WTC11 (cell line): ENCODE measurements around the gene WNK2. TPM values are rescaled to one million over a fixed set of nuclear protein-coding genes. Genes with fewer than 3 reads are reported as not detected.

Source experiments
- ATAC-seq: fragments of 200-7000 bp; cut with Tn5 transposase; 2 replicates; pipeline ENCODE4 v1.10.0; 2021; ENCODE audit warnings: mild to moderate bottlenecking, moderate library complexity
- CTCF ChIA-PET: fragments of 300-600 bp; sonication (Branson Sonifier 250); formaldehyde crosslinking; loops from one replicate; lab custom pipeline; 2021; ENCODE audit warnings: antibody characterized with exemption; lab: Charles Lee
- POLR2A ChIA-PET: fragments of 350-600 bp; sonication (Branson Sonifier 250); formaldehyde crosslinking; loops from one replicate; lab custom pipeline; 2021; ENCODE audit warnings: antibody characterized with exemption; lab: Charles Lee
- DNase-seq: peaks from one replicate; pipeline ENCODE4 v3.0.0; 2021; ENCODE audit warnings: low spot score
- H3K27ac Mint-ChIP-seq: 2 replicates; pipeline ENCODE4 v1.8.0; 2021; ENCODE audit warnings: mixed read lengths
- H3K27me3 Mint-ChIP-seq: 2 replicates; pipeline ENCODE4 v1.8.0; 2021; ENCODE audit warnings: low read depth, mild to moderate bottlenecking, moderate library complexity, mixed read lengths
- H3K36me3 Mint-ChIP-seq: 2 replicates; pipeline ENCODE4 v1.8.0; 2021; ENCODE audit warnings: mixed read lengths
- H3K4me1 Mint-ChIP-seq: 2 replicates; pipeline ENCODE4 v1.8.0; 2022; ENCODE audit warnings: mixed read lengths
- H3K4me3 Mint-ChIP-seq: 2 replicates; pipeline ENCODE4 v1.8.0; 2021; ENCODE audit warnings: mild to moderate bottlenecking, moderate library complexity, mixed read lengths
- H3K9me3 Mint-ChIP-seq: 2 replicates; pipeline ENCODE4 v1.8.0; 2021; ENCODE audit warnings: mixed read lengths
- ATF1 ChIP-seq: sonication (generic); formaldehyde crosslinking; IDR thresholded peaks from 2 replicates; pipeline ENCODE4 v1.8.1; 2023; ENCODE audit warnings: mild to moderate bottlenecking, moderate library complexity, missing genetic modification reagents
- ETV6 ChIP-seq: sonication (generic); formaldehyde crosslinking; IDR thresholded peaks from 2 replicates; pipeline ENCODE4 v1.8.1; 2022; ENCODE audit warnings: mild to moderate bottlenecking, missing genetic modification reagents
- JUN ChIP-seq: sonication (generic); formaldehyde crosslinking; IDR thresholded peaks from 2 replicates; pipeline ENCODE4 v1.8.0; 2023; ENCODE audit warnings: mild to moderate bottlenecking, missing genetic modification reagents
- MXD4 ChIP-seq: fragments of 250-450 bp; sonication (Bioruptor Pico); IDR thresholded peaks from 2 replicates; pipeline ENCODE4 v1.8.0; 2021; ENCODE audit warnings: mild to moderate bottlenecking, moderate library complexity, borderline replicate concordance
- NFATC4 ChIP-seq: fragments of 250-450 bp; sonication (Bioruptor Pico); IDR thresholded peaks from 2 replicates; pipeline ENCODE4 v1.9.0; 2021; ENCODE audit warnings: mild to moderate bottlenecking
- NFE2L1 ChIP-seq: sonication (generic); formaldehyde crosslinking; IDR thresholded peaks from 2 replicates; pipeline ENCODE4 v1.8.1; 2023; ENCODE audit warnings: missing genetic modification reagents
- NFYB ChIP-seq: sonication (generic); formaldehyde crosslinking; conservative IDR thresholded peaks from 2 replicates; pipeline ENCODE4 v1.8.0; 2022; ENCODE audit warnings: low read depth, missing genetic modification reagents
- NR3C1 ChIP-seq: sonication (generic); formaldehyde crosslinking; conservative IDR thresholded peaks from 2 replicates; pipeline ENCODE4 v1.8.1; 2023; ENCODE audit warnings: low read depth, mild to moderate bottlenecking, missing genetic modification reagents
- RELA ChIP-seq: sonication (generic); formaldehyde crosslinking; IDR thresholded peaks from 2 replicates; pipeline ENCODE4 v1.8.1; 2022; ENCODE audit warnings: missing genetic modification reagents, mild to moderate bottlenecking, borderline replicate concordance
- SMAD3 ChIP-seq: sonication (generic); formaldehyde crosslinking; IDR thresholded peaks from 2 replicates; pipeline ENCODE4 v1.8.0; 2022; ENCODE audit warnings: missing genetic modification reagents, mild to moderate bottlenecking, borderline replicate concordance
- SP1 ChIP-seq: sonication (generic); formaldehyde crosslinking; conservative IDR thresholded peaks from 2 replicates; pipeline ENCODE4 v1.8.1; 2022; ENCODE audit warnings: missing genetic modification reagents
- TEAD1 ChIP-seq: sonication (generic); formaldehyde crosslinking; IDR thresholded peaks from 2 replicates; pipeline ENCODE4 v1.8.0; 2022; ENCODE audit warnings: mild to moderate bottlenecking, missing genetic modification reagents
- ZNF138 ChIP-seq: sonication (generic); formaldehyde crosslinking; conservative IDR thresholded peaks from 2 replicates; pipeline ENCODE4 v1.8.1; 2022; ENCODE audit warnings: mild to moderate bottlenecking, moderate library complexity, missing genetic modification reagents
- ZNF317 ChIP-seq: sonication (generic); formaldehyde crosslinking; IDR thresholded peaks from 2 replicates; pipeline ENCODE4 v1.8.1; 2023; ENCODE audit warnings: low read depth, mild to moderate bottlenecking, moderate library complexity, missing genetic modification reagents, borderline replicate concordance
- ZNF416 ChIP-seq: fragments of 250-450 bp; sonication (Bioruptor Pico); IDR thresholded peaks from 2 replicates; pipeline ENCODE4 v1.9.0; 2021; ENCODE audit warnings: mild to moderate bottlenecking, inconsistent platforms
- total RNA-seq: library from RNA; stranded (reverse); gene quantifications from 3 replicates; pipeline ENCODE4 v1.2.3, GENCODE V29; 2021
- TF ChIP-seq, protein P1 (sequence below): sonication (generic); formaldehyde crosslinking; IDR thresholded peaks from 2 replicates; pipeline ENCODE4 v1.8.1; 2022; ENCODE audit warnings: low read depth, mild to moderate bottlenecking, moderate library complexity, missing genetic modification reagents, borderline replicate concordance
- TF ChIP-seq, protein P2 (sequence below): fragments of 200-600 bp; IDR thresholded peaks from 2 replicates; pipeline ENCODE4 v1.8.0; 2022; ENCODE audit warnings: antibody characterized with exemption
- TF ChIP-seq, protein P3 (sequence below): fragments of 250-450 bp; sonication (Bioruptor Pico); IDR thresholded peaks from 2 replicates; pipeline ENCODE4 v1.8.0; 2021; ENCODE audit warnings: mild to moderate bottlenecking
- TF ChIP-seq, protein P4 (sequence below): sonication (generic); formaldehyde crosslinking; conservative IDR thresholded peaks from 2 replicates; pipeline ENCODE4 v1.8.1; 2022; ENCODE audit warnings: mild to moderate bottlenecking, missing genetic modification reagents
- TF ChIP-seq, protein P5 (sequence below): sonication (generic); formaldehyde crosslinking; IDR thresholded peaks from 2 replicates; pipeline ENCODE4 v1.8.0; 2023; ENCODE audit warnings: missing genetic modification reagents
- TF ChIP-seq, protein P6 (sequence below): sonication (generic); formaldehyde crosslinking; IDR thresholded peaks from 2 replicates; pipeline ENCODE4 v1.8.1; 2022; ENCODE audit warnings: missing genetic modification reagents, borderline replicate concordance
- TF ChIP-seq, protein P7 (sequence below): sonication (generic); formaldehyde crosslinking; IDR thresholded peaks from 2 replicates; pipeline ENCODE4 v1.8.0; 2023; ENCODE audit warnings: mild to moderate bottlenecking, missing genetic modification reagents

WNK2 gene
- total RNA-seq, 1 experiment from 2014 or later = 120 TPM

DNA sequence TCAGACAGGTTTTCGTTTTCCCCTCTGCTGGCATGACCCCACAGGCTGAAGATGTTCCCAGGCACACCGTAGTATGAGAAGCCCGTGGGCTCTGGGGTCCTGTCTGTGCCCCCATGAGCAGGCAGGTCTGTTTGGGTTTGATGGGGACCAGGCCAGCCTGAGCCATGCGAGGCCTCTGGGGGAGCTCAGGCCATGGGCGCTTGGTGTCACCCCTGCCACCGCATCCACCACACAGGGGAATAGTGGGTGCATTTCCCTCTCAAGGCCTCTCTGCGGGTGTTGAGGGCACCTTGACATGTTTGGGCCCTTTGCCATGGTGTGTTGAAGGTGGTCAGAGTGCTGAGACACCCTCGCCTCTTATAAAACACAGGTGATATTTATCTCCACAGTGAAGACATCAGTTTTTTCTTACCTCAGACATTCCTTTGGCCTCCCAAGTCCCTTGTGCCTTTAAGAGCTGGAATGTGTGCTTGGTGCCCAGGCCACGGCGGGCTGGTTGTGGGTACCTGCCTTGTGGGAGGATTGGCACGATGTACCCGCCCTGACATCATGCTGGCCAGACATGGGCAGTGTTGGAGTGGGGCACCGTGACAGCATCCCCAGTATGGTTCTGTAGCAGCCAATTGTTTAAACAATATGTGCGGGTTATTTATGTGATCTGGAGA, 68.3 kb downstream of the WNK2 start:
- ChIA-PET CTCF (no interaction called here), POLR2A (no interaction called here)
- Mint-ChIP-seq H3K4me3 (no peak overlapping the region), H3K9me3 (no peaks in the 10 kb centered on the region), H3K36me3 (peaks cover 12% of the 10 kb centered on the region; the same call in 1 of the 2 replicates), H3K27ac (no peak overlapping the region), H3K4me1 (peaks cover 13% of the 10 kb centered on the region), H3K27me3 (no peaks in the 10 kb centered on the region)
- DNase-seq = no peak
- no peak for ATAC-seq
- TF ChIP-seq RELA (CRISPR knock-in tag) = no peak
- TF ChIP-seq NFYB = no peak
- no peak for TF ChIP-seq SP1 (CRISPR knock-in tag)
- TF ChIP-seq, protein P1, sequence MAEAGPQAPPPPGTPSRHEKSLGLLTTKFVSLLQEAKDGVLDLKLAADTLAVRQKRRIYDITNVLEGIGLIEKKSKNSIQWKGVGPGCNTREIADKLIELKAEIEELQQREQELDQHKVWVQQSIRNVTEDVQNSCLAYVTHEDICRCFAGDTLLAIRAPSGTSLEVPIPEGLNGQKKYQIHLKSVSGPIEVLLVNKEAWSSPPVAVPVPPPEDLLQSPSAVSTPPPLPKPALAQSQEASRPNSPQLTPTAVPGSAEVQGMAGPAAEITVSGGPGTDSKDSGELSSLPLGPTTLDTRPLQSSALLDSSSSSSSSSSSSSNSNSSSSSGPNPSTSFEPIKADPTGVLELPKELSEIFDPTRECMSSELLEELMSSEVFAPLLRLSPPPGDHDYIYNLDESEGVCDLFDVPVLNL (CRISPR knock-in tag) = no peak
- no peak for TF ChIP-seq JUN
- no peak for TF ChIP-seq ZNF138 (CRISPR knock-in tag)
- no peak for TF ChIP-seq MXD4 (CRISPR knock-in tag)
- TF ChIP-seq, protein P2, sequence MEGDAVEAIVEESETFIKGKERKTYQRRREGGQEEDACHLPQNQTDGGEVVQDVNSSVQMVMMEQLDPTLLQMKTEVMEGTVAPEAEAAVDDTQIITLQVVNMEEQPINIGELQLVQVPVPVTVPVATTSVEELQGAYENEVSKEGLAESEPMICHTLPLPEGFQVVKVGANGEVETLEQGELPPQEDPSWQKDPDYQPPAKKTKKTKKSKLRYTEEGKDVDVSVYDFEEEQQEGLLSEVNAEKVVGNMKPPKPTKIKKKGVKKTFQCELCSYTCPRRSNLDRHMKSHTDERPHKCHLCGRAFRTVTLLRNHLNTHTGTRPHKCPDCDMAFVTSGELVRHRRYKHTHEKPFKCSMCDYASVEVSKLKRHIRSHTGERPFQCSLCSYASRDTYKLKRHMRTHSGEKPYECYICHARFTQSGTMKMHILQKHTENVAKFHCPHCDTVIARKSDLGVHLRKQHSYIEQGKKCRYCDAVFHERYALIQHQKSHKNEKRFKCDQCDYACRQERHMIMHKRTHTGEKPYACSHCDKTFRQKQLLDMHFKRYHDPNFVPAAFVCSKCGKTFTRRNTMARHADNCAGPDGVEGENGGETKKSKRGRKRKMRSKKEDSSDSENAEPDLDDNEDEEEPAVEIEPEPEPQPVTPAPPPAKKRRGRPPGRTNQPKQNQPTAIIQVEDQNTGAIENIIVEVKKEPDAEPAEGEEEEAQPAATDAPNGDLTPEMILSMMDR = no peak
- TF ChIP-seq, protein P3, sequence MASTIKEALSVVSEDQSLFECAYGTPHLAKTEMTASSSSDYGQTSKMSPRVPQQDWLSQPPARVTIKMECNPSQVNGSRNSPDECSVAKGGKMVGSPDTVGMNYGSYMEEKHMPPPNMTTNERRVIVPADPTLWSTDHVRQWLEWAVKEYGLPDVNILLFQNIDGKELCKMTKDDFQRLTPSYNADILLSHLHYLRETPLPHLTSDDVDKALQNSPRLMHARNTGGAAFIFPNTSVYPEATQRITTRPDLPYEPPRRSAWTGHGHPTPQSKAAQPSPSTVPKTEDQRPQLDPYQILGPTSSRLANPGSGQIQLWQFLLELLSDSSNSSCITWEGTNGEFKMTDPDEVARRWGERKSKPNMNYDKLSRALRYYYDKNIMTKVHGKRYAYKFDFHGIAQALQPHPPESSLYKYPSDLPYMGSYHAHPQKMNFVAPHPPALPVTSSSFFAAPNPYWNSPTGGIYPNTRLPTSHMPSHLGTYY (CRISPR knock-in tag) = no peak
- TF ChIP-seq SMAD3 = no peak
- no peak for TF ChIP-seq ETV6
- TF ChIP-seq, protein P4, sequence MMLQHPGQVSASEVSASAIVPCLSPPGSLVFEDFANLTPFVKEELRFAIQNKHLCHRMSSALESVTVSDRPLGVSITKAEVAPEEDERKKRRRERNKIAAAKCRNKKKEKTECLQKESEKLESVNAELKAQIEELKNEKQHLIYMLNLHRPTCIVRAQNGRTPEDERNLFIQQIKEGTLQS (CRISPR knock-in tag) = no peak
- TF ChIP-seq, protein P5, sequence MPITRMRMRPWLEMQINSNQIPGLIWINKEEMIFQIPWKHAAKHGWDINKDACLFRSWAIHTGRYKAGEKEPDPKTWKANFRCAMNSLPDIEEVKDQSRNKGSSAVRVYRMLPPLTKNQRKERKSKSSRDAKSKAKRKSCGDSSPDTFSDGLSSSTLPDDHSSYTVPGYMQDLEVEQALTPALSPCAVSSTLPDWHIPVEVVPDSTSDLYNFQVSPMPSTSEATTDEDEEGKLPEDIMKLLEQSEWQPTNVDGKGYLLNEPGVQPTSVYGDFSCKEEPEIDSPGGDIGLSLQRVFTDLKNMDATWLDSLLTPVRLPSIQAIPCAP (CRISPR knock-in tag) = no peak

DNA sequence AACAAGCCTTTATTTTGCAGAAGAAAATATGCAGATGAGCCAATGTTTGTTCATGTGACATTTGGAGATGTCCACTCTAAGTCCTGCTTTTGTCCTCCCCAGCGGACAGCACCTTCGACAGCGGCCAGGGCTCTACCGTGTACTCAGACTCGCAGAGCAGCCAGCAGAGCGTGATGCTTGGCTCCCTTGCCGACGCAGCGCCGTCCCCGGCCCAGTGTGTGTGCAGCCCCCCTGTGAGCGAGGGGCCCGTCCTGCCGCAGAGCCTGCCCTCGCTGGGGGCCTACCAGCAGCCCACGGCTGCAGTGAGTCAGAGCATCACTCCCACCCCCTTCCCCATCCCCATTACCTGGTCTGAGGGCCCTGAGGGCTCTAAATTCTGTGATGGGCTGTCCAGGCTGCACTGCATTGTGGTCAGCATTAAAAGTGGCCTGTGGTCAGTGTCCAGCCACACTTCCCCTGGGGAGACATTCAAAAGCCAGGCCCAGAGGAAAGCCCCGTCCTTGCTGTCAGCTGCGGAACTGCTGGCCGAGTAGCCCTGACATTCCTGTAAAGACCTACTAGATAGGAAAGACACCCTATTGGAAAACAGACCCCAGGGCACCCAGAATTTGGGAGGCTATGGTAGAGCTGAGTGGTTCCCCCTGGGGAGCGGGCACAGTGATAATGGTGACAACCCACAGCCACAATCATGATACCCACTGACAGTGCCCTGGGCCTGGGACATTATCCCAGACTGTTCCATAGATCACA, 69.0 kb downstream of the WNK2 start:
- no peak for ATAC-seq
- DNase-seq = no peak
- no peak overlapping the region for H3K4me3 Mint-ChIP-seq
- H3K27ac Mint-ChIP-seq = no peak overlapping the region; the same call in 1 of the 2 replicates
- peaks cover 12% of the 10 kb centered on the region; the same call in 1 of the 2 replicates for H3K36me3 Mint-ChIP-seq
- H3K27me3 Mint-ChIP-seq = no peaks in the 10 kb centered on the region
- no peaks in the 10 kb centered on the region for H3K9me3 Mint-ChIP-seq
- peaks cover 13% of the 10 kb centered on the region for H3K4me1 Mint-ChIP-seq
- ChIA-PET CTCF (interaction anchor here (1.1 kb wide), 1 partner anchor 99 kb away, joined by 4 read pairs; no protein-coding TSS in a partner anchor), POLR2A (no interaction called here)
- TF ChIP-seq NFE2L1 (CRISPR knock-in tag) (no peak), NFATC4 (no peak), ZNF317 (no peak), ZNF416 (CRISPR knock-in tag) (no peak), TEAD1 (CRISPR knock-in tag) (no peak), ATF1 (CRISPR knock-in tag) (no peak), NR3C1 (no peak)
- TF ChIP-seq, protein P6, sequence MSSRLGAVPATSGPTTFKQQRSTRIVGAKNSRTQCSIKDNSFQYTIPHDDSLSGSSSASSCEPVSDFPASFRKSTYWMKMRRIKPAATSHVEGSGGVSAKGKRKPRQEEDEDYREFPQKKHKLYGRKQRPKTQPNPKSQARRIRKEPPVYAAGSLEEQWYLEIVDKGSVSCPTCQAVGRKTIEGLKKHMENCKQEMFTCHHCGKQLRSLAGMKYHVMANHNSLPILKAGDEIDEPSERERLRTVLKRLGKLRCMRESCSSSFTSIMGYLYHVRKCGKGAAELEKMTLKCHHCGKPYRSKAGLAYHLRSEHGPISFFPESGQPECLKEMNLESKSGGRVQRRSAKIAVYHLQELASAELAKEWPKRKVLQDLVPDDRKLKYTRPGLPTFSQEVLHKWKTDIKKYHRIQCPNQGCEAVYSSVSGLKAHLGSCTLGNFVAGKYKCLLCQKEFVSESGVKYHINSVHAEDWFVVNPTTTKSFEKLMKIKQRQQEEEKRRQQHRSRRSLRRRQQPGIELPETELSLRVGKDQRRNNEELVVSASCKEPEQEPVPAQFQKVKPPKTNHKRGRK (CRISPR knock-in tag) = no peak
- TF ChIP-seq, protein P3 (CRISPR knock-in tag) = no peak
- TF ChIP-seq, protein P7, sequence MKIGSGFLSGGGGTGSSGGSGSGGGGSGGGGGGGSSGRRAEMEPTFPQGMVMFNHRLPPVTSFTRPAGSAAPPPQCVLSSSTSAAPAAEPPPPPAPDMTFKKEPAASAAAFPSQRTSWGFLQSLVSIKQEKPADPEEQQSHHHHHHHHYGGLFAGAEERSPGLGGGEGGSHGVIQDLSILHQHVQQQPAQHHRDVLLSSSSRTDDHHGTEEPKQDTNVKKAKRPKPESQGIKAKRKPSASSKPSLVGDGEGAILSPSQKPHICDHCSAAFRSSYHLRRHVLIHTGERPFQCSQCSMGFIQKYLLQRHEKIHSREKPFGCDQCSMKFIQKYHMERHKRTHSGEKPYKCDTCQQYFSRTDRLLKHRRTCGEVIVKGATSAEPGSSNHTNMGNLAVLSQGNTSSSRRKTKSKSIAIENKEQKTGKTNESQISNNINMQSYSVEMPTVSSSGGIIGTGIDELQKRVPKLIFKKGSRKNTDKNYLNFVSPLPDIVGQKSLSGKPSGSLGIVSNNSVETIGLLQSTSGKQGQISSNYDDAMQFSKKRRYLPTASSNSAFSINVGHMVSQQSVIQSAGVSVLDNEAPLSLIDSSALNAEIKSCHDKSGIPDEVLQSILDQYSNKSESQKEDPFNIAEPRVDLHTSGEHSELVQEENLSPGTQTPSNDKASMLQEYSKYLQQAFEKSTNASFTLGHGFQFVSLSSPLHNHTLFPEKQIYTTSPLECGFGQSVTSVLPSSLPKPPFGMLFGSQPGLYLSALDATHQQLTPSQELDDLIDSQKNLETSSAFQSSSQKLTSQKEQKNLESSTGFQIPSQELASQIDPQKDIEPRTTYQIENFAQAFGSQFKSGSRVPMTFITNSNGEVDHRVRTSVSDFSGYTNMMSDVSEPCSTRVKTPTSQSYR (CRISPR knock-in tag) = no peak
